Measurements from ENCODE around the gene CYTH3.
"Not testable (repeated sequence)": the region's sequence is repeated elsewhere in the genome, so short reads cannot be mapped to it uniquely, and the experiment has no call there.

CYTH3 gene

DNA sequence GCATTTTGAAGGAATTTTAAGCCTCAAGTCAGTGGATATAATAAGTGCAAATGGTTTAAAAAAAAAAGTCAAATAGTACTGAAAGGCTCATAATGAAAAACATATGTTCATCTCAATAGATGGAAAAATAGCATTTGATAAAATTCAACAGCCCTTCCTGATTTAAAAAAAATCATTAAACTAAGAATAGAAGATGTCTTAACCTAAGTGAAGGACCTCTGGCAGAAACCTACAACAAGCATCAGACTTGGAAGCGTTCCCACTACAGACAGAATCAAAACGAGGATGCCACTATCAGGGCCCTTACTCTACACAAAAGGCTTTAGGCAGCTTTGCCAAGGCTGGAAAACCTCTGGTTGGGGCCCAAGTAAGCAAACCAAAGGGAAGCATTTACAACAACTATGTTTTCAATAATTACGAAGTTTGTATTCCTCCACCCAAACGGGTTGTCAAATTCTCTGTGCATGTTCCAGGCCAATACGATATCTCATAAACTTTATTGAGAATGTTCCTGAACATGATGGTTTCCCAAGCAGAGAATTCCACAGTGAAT is 45.1 kb downstream of the CYTH3 start:
- no peak for DNase-seq

DNA sequence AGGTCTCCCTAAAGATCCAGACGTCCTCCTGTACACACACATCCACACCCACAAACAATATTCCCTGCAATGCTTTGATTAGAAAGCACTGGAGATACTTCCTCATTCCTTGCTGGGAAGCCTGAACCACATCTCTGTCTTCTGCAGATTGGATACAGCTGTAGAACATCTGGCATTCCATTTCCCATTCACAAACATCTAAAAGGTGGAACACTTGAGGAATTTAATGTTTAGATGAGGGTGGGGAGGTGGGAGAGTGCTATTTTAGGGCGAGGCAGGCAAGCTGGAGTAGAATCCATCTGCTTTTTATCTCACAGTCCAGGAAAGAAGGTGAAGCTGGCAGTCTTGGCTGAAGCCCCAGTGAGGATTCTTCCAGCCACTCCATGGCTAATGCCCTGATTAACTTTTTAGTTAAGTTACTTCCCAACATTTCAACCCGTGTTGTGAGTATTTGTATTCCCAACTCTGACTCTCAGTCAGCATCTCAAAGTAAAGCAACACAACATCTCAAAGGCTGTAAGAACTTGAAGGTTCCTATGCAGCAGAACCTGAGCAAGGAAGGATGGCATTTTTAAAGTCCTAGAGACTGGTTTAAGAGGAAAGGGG is 46.1 kb downstream of the CYTH3 start:
- DNase-seq, result no peak

DNA sequence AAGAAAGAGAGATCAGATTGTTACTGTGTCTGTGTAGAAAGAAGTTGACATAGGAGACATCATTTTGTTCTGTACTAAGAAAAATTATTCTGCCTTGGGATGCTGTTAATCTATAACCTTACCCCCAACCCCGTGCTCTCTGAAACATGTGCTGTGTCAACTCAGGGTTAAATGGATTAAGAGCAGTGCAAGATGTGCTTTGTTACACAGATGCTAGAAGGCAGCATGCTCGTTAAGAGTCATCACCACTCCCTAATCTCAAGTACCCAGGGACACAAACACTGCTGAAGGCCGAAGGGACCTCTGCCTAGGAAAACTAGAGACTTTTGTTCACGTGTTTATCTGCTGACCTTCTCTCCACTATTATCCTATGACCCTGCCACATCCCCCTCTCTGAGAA is 49.0 kb downstream of the CYTH3 start:
- not testable (repeated sequence) for DNase-seq

DNA sequence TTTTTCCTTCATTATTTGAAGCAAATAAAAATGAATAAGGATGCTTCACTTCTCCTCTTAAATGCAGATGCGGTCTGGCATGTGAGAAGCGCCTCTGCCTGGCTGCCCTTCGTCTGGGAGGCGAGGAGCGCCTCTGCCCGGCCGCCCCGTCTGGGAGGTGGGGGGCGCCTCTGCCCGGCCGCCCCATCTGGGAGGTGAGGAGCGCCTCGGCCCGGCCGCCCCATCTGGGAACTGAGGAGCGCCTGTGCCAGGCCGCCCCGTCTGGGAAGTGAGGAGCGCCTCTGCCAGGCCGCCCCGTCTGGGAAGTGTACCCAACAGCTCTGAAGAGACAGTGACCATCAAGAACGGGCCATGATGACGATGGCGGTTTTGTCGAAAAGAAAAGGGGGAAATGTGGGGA is 49.4 kb downstream of the CYTH3 start:
- not testable (repeated sequence) for DNase-seq

DNA sequence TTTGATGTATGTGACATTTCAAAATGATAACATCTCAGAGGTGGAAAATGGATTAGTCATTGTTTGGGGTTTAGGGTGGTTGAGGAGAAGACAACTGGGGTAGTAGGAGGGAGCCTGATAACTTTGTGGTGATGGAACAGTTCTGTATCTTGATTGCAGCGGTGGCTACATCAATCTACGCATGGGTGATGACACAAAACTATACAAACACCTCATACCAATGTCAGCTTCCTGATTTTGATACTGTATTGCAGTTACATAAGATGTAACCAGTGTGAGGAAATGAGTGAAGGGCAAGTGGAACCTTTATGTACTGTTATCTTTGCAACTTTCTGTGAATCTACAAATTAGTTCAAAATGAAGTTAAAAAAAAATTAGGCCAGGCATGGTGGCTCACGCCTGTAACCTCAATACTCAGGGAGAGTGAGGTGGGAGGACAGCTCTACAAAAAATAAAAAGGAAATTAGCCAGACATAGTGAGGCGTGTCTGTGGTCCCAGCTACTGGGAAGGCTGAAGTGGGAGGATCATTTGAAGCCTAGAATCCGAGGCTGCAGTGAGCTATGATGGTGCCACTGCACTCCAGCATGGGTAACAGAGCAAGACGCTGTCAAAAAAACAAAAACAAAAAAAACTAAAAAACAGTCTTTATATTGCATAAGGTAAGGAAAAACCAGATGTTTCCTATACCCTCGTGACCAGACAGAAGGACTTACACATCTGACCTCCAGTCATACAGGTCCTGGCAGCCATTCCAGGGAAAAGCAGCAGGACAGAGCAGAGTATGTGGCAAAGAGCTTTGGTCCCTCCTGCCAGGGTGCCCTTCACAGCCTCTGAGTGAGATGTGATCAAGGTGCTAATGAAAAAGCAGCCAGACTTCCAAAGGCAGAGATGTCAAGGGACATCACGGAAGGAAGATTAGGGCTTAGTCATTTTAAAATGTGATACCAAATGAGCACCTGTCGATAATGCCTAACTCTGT is 50.8 kb downstream of the CYTH3 start:
- no peak for DNase-seq

DNA sequence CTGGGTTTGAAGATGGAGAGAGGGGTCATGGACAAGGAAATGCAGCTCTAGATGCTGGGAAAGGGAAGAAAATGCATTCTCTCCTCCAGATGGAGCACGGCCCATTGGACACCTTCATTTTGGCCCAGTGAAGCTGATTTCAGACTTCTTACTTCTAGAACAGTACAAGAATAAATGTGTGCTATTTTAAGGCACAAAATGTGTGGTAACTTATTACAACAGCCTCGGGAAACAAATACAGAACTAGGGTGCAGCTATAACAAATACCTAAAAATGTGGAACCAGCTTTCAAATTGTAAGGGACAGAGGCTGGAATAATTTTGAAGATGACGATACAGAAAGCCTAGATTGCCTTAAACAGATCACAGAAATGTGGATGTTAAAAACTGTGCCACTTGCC is 54.1 kb downstream of the CYTH3 start:
- no peak for DNase-seq

DNA sequence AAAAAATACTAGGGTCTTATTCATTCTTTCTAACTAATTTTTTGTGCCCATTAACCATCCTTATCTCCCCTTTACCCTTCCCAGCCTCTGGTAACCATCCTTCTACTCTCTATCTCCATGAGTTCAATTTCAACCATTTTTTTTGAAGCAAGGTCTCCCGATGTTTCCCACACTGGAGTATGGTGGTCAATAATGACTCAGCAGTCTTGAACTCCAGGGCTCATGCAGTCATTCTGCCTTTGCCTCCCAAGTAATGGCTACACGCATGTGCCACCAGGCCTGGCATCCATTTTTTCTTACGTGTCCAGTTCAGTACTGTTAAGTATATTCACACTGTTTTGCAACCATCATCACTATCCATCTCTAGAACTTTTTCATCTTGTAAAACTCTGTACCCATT is 60.4 kb downstream of the CYTH3 start:
- DNase-seq, result no peak

DNA sequence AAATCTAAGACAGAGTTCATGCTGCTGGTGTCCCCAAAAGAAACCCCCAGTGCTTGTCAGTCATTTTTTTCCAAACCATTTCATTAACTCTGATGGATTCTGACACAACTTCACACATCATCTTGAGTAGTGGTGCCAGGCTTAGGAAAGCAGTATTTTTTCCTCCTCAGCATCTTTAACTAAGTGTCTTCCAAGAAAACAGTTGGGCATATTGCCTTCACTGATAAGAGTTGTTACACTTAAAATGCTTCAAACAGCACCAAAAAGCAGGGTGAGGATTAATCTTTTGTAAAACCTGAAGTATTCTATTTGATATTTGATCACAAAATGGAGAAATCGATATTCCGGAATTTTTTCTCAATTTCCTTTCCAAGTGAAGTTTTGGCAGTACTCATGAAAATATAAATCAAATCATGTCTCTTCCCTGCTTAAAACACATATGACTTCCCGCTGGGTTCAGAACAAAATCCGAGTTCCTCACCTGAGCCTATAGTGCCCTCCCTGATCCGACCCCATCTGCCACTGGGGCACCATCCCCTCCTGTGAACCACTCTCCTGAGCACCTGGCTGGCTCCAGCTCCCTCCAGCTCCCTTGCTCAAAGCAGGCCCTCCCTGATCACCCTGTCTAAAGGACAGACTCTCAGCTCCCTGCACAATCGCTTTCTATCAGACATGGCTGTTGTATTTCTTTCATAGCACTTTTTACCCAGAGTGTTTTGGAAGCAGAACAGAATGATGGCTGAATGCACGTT is 61.6 kb downstream of the CYTH3 start:
- no peak for DNase-seq

DNA sequence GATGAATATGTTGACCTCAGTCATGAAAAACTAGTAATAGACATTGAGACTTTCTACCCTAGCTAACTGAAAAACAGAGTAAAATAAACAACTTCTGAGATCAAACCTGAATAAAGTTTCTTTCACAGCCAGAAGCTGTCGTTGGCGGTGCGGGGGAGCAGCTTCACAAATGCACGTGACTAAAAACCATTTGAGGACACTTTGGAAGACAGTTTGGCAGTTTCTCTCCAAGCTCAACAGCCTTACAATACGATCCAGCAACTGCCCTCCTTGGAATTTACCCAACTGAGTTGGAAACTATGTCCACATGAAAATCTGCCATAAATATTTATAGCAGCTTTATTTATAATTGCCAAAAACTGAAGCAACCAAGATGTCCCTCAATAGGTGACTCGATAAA is 63.1 kb downstream of the CYTH3 start:
- DNase-seq, result no peak

DNA sequence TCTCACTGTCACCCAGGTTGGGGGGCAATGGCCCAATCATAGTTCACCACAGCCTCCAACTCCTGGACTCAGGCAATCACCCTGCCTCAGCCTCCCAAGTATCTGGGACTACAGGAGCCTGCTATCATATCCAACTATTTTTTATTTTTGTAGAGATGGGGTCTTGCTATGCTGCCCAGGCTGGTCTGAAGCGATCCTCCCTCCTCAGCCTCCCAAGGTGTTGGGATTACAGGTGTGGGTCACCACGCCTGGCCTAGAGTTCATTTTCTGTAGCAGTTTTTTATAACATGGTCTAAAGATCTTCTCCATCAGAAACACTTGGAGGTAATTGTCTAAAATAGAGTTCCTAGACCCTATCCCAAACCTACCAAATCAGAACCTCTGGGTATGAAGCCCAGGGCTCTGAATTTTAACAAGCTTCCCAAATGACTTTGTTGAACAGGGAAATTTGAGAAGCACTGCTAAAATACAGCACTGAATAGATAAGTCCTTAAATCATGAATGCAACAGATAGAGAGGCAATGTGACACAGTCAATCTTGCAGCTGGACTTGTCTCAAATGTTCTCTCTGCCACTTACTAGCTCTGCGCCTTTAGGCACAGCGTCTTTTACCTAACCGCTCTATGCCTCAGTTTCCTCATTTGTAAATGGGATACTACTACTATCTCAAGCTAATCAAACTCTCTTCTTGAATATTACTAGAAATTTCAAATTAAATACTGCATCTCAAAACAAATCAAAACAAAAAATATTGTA is 63.7 kb downstream of the CYTH3 start:
- DNase-seq, result no peak

DNA sequence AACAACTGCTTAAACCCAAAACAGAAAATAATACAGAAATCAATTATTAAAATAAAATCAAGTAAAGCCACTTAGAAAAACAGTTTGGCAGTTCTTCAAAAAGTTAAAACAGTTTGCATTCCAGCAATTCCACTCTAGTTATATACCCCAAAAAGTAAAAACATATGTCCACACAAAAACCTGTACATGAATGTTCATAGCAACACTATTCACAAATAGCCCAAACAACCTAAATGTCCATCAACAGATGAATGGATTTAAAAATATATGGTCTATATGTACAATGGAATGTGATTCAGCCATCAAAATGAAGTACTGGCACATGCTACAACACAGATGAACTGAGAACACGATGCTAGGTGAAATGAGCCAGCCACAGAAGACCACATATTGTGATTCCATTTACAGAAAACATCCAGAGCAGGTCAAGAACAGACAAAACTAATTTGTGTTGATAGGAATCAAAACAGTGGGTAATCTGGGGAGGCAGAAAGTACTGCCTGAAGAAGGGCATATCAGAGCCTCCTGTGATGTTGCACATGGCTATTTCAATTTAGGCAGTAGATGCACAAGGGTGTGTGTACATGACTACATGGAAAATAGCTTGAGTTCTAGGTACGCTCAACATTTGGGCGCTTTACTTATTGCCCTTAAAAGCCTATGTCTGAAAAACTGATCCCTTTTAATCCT is 66.3 kb downstream of the CYTH3 start:
- DNase-seq, result no peak

DNA sequence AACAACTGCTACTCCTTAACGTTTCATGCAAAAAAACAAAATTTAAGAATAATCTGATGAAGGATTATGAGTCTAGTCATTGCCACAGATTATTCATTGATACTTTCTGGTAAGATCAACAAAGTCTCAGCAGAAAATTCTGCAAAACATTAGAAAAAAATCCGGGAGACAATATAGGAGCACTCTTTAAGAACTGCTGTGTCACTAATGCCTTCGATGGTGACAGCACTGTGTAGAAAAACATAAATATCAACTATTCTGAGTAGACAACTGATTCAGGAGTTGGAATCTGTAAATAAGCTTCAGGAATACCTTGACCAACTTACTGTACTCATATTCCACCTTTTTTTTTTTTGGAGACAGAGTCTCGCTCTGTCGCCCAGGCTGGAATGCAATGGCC is 69.0 kb downstream of the CYTH3 start:
- DNase-seq, result no peak

DNA sequence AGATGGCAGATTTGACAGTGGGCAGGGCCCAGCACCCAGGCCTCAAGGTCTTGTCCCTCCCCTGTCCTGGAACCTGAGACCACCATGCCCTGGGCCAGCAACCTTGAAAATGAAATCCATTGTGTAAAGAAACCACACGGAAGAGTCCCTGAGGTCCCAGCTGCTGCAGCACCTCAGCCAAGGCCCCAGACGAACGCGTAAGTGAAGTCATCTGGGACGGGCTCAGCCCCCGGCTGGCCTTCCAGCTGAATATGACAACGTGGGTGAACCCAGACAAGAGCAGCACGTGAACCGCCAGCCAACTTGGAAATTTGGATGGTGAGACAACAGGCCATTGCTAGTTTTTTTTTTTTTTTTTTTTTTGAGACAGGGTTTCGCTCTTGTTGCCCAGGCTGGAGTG is 70.3 kb downstream of the CYTH3 start:
- no peak for DNase-seq

DNA sequence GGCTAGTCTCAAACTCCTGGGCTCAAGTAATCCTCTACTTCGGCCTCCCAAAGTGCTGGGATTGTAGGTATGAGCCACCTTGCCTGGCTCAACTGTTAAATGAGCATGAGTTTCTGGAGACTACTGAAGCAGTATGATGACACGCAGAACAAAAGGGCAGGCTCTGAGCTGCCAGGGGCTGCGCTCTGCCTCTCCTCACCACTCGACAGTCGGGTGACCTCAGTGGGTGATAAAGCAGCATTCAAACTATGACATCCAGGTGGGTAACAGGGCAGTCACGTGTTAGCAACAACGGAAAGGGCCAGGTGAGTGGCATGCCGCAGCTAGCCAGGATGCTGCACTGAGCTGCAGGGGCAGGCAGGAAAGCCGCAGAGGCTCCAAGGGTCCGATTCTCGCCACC is 71.5 kb downstream of the CYTH3 start:
- DNase-seq, result no peak

DNA sequence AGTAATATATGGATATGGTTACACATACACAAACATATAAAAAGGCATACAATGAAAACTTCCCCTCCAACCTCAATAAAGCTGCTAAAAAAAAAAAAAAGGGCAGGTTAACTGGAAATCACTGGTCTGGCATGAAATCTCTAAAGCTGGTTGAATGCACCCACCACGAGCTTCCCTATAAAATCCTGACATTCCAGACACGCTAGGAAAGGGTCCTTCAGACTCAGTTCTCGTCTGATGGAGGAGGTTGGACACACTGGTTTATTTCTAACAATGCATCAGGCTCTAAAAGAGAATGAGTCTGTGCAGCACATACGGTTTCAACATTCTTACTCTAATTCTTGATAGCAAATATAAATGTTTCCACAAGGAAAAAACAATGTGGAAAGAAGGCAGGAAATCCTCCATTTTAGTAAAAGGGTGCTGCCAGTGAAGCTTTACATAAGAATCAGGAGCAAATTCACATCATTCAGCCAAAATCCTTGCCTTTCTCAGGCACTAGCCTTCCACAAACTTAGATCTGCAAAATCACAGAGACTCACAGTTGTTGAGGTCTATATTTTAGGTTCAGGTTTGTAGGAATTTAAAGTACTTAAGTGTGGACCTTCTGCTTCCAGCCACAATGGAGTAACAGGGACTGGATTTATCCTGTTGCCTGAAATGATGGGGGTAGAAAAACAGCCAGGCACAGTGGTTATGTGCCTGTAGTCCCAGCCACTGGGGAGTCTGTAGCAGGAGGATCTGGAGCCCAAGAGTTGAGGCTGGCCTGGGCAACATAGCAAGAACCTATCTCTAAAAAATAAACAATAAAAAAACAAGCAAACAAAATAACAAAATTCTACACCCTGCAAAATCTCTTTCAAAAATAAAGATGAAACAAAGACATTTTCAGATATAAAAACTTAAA is 73.5 kb downstream of the CYTH3 start:
- no peak for DNase-seq

DNA sequence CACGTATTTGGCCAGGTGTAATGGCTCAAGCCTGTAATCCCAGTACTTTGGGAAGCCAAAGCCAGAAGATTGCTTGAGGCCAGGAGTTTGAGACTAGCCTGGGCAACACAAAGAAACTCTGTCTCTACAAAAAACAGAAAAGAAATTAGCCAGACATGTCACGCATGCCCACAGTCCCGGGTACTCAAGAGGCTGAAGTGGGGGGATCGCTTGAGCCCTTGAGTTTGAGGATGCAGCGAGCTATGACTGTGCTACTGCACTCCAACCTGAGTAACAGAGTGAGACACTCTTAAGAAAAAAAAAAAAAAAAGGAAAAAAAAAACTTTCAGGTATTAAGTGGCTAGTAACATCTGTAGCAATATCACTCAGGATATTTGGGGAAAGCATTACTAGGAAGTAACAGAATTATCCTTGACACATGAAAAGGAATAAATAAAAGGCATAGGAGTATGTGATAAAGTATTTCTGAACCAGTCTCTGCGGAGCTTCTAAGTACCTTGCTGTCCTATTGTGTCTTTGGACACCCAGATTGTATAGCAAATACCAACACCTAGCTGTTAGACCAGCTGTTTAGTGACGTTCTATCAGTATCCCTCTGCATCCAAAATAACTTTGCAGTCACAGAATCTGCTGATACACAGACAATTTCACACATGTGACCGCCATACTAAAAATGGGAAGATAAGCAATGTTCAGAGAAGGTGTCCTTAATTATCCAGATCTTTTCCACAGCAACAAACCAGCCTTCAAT is 74.4 kb downstream of the CYTH3 start:
- no peak for DNase-seq

DNA sequence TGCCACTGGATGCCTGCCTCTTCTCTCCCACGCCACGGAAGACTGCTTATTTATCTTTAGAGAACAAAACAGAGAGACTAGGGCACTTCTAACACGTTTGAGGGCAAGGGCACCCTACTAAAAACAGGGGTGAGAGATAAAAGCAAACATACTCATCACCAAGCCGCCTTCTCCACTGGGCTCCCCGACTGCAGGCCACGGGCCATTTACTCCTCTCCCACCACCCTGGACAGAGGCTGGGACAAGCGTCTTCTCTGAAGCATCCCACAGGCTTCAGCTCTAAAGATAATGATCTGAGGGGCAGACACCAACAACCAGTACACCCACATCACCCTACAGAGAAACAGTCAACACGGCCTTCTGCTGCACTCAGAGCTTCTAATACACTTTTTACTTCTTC is 78.7 kb downstream of the CYTH3 start:
- no peak for DNase-seq

DNA sequence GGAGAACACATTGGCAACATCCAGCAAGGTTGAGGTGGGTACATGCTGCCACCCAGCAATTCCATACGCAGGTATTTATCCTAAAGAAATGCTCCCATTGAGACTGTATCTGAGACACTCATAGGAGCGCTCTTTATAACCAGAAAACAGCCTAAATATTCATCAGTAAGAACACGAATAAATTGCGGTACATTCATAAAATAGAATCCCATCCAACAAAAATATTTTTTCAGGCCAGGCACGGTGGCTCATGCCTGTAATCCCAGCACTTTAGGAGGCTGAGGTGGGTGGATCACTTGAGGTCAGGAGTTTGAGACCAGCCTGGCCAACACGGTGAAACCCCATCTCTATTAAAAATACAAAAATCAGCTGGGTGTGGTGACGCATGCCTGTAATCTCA is 81.9 kb downstream of the CYTH3 start:
- not testable (repeated sequence) for DNase-seq

DNA sequence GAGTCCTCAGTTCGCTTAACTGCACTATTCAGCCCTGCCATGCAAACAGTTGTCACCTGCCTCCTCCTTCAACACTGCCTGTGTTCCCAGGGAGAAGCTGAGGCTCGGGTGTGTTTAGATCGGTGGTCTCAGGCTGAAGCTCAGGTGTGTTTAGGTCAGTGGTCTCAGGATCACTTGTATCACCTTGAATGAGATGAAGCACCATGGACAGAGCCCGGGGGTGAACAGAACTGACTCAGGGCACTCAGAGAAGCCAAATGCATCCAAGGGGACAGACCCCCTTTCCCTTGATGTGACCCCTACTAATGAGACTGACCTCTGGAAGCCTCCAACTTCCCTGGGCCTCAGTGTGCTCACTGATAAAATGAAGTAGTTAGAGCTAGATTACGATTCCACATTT is 84.0 kb downstream of the CYTH3 start:
- DNase-seq, result no peak

DNA sequence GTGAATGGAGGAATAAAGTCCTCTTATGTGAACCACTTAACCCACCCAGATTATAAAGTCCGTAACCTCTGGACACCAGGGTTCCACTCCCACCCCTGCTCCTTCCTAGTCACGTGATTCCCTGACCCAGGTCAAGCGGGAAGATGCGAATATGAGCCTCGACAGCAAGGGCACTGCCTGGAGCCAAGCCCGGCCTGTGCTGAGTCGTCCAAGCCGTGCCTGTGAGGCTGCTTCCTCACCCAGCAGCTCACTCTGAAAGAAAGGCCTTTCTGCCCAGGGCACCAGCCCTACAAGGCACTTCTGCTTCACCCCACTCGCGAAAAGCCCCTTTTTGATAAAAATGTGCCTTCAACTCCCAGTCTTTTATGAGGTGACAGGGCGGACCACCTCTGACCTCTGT is 85.8 kb downstream of the CYTH3 start:
- DNase-seq, result no peak
